Upper lobe of left lung (tissue), 4 donors: ENCODE measurements around the gene NARF.

Source experiments
- EP300 ChIP-seq, 4 donors: sonication (generic); formaldehyde crosslinking; IDR thresholded peaks; one replicate each; pipeline ENCODE4 v1.5.1; 2017; ENCODE audit warnings: antibody characterized with exemption in 4 of 4, control low read depth in 2 of 4
- POLR2A ChIP-seq, 4 donors: fragments of 450-650 bp; IDR thresholded peaks; one replicate each; pipeline ENCODE4 v1.5.1; 2016 to 2017; ENCODE audit warnings: antibody characterized with exemption in 4 of 4, mild to moderate bottlenecking in 2 of 4
- TF ChIP-seq, protein P1 (sequence below), 6 experiments: fragments of 450-650 bp in 4 of 6; fragments of 200-600 bp in 2 of 6; sonication (generic) in 2 of 6; IDR thresholded peaks; one replicate each; pipeline ENCODE4 v1.5.1; 2016 to 2019; ENCODE audit warnings: antibody characterized with exemption in 6 of 6

DNA sequence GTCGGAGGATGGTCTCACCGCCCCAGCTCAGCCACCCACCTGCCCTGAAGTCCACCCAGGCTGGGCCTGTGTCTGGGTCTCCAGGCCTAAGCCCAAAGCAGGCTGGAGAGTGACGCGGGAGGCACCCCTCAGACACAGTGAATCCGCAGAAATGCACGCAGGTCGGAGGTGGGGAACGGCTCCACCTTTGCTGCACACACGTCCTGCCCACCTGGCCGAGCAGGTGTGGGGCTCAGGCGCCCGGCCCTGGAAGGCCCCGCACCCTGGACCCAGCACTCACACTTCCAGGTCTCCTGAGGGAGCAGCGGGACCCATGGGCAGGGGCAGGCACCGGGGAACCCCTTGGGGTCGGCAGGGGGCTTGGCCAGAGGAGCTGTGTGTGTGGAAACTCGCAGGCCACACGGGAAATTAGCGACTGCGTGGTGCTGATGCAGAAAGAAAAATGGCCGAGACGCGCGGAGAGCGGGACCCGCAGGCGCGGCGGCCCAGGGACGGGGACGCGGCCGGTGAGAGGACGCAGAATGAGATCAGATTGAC is 18.6 kb upstream of the NARF start:
- TF ChIP-seq, protein P1, sequence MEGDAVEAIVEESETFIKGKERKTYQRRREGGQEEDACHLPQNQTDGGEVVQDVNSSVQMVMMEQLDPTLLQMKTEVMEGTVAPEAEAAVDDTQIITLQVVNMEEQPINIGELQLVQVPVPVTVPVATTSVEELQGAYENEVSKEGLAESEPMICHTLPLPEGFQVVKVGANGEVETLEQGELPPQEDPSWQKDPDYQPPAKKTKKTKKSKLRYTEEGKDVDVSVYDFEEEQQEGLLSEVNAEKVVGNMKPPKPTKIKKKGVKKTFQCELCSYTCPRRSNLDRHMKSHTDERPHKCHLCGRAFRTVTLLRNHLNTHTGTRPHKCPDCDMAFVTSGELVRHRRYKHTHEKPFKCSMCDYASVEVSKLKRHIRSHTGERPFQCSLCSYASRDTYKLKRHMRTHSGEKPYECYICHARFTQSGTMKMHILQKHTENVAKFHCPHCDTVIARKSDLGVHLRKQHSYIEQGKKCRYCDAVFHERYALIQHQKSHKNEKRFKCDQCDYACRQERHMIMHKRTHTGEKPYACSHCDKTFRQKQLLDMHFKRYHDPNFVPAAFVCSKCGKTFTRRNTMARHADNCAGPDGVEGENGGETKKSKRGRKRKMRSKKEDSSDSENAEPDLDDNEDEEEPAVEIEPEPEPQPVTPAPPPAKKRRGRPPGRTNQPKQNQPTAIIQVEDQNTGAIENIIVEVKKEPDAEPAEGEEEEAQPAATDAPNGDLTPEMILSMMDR (IDR thresholded peaks at IDR 0.05): no peak
- TF ChIP-seq POLR2A (IDR thresholded peaks at IDR 0.05) (no peak), EP300 (IDR thresholded peaks at IDR 0.05) (no peak)
